ENCODE measurements around the gene ACVR1. TPM values are rescaled to one million over a fixed set of nuclear protein-coding genes. Genes with fewer than 3 reads are reported as not detected.

ACVR1 gene
- total and polyA plus RNA-seq, 2 of the 13 experiments (the other 11 are each of a cell fraction or from before 2014, with no cell fraction given), result 2.3 to 5.4 TPM

DNA sequence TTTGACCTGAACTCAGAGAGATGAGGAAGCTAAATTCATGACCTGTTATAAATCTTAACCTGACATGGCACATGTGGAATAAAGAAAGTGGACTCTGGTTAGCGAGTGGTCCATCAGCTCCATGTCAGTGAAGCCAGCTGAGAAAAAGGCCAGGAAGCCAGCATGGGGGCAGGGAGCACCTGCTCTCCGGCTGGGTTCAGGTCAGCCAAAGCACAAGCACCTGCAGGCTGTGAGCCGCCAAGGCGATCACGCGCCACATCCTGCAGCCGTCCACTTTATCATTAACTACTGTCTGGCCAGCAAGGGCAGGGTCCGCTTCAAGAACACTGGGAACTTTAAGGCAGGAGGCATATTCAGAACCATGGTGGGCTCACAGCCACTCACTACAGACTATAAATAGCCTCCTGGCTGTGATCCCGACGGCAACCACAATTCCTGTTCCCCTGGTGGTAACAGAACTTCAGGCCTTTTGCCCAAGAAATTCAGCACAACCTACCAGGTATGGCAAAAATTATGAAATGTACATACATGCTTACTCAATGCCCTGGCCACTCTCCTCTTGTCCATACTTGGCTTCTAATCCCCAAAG is 35.5 kb downstream of the ACVR1 start (continued):
- TF ChIP-seq ZBTB10 (CRISPR knock-in tag; IDR thresholded peaks at IDR 0.05; ENCODE audit: borderline replicate concordance) (no peak), SRSF1 (optimal IDR thresholded peaks at IDR 0.05; ENCODE audit: low read depth, low read length) (no peak), GABPA (IDR thresholded peaks at IDR 0.05; ENCODE audit: low read depth, low read length) (no peak), GABPA (CRISPR knock-in tag; IDR thresholded peaks at IDR 0.05; ENCODE audit: low read depth) (0 out of 2 replicates have a peak, but pooled peaks have one; percentile 38), BCLAF1 (IDR thresholded peaks at IDR 0.05) (no peak), KAT8 (CRISPR knock-in tag; IDR thresholded peaks at IDR 0.05) (peak; percentile 57; the same call in 1 of the 2 replicates), ZC3H4 (CRISPR knock-in tag; IDR thresholded peaks at IDR 0.05; ENCODE audit: borderline replicate concordance) (no peak), ZNF850 (CRISPR knock-in tag; conservative IDR thresholded peaks at IDR 0.05) (no peak), DBP (CRISPR knock-in tag; IDR thresholded peaks at IDR 0.05; ENCODE audit: not compliant biosample characterization) (no peak), ZNF564 (CRISPR knock-in tag; IDR thresholded peaks at IDR 0.05) (no peak; the same call in 1 of the 2 replicates), ZNF331 (CRISPR knock-in tag; IDR thresholded peaks at IDR 0.05) (peak; percentile 83), ZMYM4 (CRISPR knock-in tag; IDR thresholded peaks at IDR 0.05) (peak; percentile 86), FOXA3 (CRISPR knock-in tag; IDR thresholded peaks at IDR 0.05) (peak; percentile 46; the same call in 1 of the 2 replicates), THAP7 (CRISPR knock-in tag; IDR thresholded peaks at IDR 0.05) (peak; percentile 70; the same call in 1 of the 2 replicates), MAX (IDR thresholded peaks at IDR 0.05) (peak; percentile 86), ZNF512B (CRISPR knock-in tag; IDR thresholded peaks at IDR 0.05; ENCODE audit: borderline replicate concordance) (peak; percentile 92; the same call in 1 of the 2 replicates), ZNF629 (CRISPR knock-in tag; conservative IDR thresholded peaks at IDR 0.05) (no peak)
- TF ChIP-seq, protein P1, sequence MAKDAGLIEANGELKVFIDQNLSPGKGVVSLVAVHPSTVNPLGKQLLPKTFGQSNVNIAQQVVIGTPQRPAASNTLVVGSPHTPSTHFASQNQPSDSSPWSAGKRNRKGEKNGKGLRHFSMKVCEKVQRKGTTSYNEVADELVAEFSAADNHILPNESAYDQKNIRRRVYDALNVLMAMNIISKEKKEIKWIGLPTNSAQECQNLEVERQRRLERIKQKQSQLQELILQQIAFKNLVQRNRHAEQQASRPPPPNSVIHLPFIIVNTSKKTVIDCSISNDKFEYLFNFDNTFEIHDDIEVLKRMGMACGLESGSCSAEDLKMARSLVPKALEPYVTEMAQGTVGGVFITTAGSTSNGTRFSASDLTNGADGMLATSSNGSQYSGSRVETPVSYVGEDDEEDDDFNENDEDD (CRISPR knock-in tag; IDR thresholded peaks at IDR 0.05; ENCODE audit: borderline replicate concordance), result peak; percentile 84; the same call in 1 of the 2 replicates
